Measurements from ENCODE around the gene HNRNPL. TPM values are rescaled to one million over a fixed set of nuclear protein-coding genes. Genes with fewer than 3 reads are reported as not detected.
"Not testable (repeated sequence)": the region's sequence is repeated elsewhere in the genome, so short reads cannot be mapped to it uniquely, and the experiment has no call there.

Gene HNRNPL
- total RNA-seq, 1 donor from 2014 or later, result 171 TPM

GRCh38 chr19:38836983-38837626, 12.7 kb downstream of the HNRNPL start:
- intact Hi-C loops (cut with micrococcal nuclease), result loop anchor here (10.0 kb wide), 1 partner anchor 182 kb away; no protein-coding TSS in a partner anchor
- DNase-seq (no peak), ATAC-seq (no peak)

GRCh38 chr19:38836159-38836982, 13.4 kb downstream of the HNRNPL start:
- DNase-seq (no peak), ATAC-seq (no peak)
- intact Hi-C loops (cut with micrococcal nuclease), result loop anchor here (10.0 kb wide), 1 partner anchor 182 kb away; no protein-coding TSS in a partner anchor

- intact Hi-C loops (cut with micrococcal nuclease), result loop anchor here (10.0 kb wide), 1 partner anchor 180 kb away; no protein-coding TSS in a partner anchor
- DNase-seq, result no peak
- no peak for ATAC-seq
Measured at GRCh38 chr19:38834590-38834989, 15.2 kb downstream of the HNRNPL start.

DNA sequence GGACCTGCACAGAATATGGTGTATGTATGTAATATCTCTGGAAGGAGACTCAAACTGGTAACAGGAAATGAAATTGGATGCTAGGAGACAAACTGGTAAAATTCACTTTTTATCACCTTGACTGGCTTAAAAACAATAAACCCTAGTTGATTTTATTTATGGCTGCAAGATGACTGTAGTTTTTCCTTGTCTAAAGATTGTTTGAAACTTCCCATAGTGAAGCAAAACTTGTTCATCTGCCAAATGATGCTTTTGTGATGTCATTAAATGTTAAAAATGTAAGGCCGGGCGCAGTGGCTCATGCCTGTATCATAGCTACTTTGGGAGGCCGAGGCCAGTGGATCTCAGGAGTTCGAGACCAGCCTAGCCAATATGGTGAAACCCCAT, 15.7 kb downstream of the HNRNPL start:
- intact Hi-C loops (cut with micrococcal nuclease), result loop anchor here (10.0 kb wide), 1 partner anchor 179 kb away; no protein-coding TSS in a partner anchor
- ATAC-seq, result no peak
- no peak for DNase-seq

DNA sequence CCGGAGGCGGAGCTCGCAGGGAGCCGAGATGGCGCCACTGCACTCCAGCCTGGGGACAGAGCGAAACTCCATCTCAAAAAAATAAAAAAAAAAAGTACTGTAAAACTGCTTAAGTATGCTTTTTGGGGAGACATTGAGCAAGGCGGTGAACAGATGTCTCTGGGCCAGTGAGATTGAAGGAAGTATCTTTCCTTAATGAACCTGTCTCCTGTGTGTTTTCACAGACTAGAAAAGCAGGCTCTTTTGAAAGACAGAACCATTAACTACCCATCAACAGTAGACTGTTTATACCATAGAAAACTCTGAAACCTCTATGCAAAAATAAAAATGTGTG, 16.7 kb downstream of the HNRNPL start:
- DNase-seq (no peak), ATAC-seq (no peak)
- intact Hi-C loops (cut with micrococcal nuclease), result loop anchor here (10.0 kb wide), 1 partner anchor 178 kb away; no protein-coding TSS in a partner anchor

DNA sequence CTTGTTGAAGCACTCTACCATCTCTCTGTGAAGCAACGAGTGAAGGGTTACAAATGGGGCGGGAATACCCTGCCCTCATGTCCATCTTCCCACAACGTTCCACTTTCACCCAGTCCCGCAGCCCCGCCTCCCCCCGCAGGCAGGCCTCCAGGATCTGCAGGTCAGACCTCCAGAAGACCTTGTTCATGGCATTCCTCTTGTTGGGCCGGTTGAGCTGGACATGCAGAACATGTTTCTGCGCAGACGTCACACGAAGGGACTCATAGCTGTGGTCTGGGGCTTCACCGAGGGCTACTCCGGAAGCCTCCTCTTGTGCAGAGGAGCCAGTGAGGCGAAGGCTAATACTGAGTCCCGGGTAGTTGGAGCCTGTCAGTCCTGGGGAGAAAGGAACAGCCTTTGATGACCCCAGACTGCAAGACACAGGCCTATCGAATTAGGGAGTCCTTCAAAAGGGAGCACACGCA, 18.6 kb downstream of the HNRNPL start:
- peak; percentile 87 for DNase-seq
- intact Hi-C loops (cut with micrococcal nuclease), result loop anchor here (10.0 kb wide), 1 partner anchor 176 kb away; no protein-coding TSS in a partner anchor
- ATAC-seq, result peak; percentile 75

DNA sequence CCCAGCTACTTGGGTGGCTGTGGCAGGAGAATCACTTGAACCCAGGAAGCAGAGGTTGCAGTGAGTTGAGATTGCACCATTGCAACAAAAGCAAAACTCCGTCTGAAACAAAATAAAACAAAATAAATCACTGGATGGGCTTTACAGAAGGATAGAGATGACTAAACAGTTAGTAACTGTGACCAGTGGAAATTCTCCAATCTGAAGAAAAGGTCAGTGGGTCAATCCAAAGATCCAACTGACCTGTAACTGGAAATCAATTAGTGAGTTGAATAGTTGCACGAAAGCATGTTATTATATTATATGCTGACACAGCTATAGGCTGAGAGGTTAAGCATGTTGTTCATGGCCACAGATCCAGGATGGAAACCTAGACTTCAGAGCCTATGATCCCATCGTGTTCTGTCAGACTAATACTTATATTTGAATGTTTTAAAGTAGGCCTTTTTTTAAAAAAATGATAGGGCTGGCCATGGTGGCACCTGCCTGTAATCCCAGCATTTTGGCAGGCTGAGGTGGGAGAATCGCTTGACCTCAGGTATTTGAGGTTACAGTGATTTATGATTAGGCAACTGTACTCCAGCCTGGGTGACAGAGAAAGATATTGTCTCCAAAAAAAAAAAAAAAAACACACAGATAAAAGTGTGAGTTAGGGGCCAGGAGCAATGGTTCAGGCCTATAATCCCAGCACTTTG, 19.6 kb downstream of the HNRNPL start:
- ATAC-seq, result no peak
- no peak for DNase-seq
- intact Hi-C loops (cut with micrococcal nuclease), result loop anchor here (10.0 kb wide), 1 partner anchor 175 kb away; no protein-coding TSS in a partner anchor

DNA sequence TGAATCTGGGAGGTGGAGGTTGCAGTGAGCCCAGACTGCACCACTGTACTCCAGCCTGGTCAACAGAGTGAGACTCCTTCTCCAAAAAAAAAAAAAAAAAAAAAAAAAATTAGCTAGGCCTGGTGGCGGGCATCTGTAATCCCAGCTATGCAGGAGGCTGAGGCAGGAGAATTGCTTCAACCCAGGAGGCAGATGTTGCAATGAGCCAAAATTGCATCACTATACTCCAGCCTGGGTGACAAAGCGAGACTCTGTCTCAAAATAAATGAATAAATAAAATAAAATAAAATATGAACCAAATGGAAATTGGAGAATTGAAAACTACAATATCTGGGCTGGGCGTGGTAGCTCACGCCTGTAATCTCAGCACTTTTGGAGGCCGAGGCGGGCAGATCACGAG, 20.6 kb downstream of the HNRNPL start:
- ATAC-seq; DNase-seq; intact Hi-C loops (cut with micrococcal nuclease): not testable (repeated sequence)

GRCh38 chr19:38826856-38827551, 22.8 kb downstream of the HNRNPL start:
- no peak for DNase-seq
- intact Hi-C loops (cut with micrococcal nuclease), result no loop called here
- ATAC-seq, result no peak

DNA sequence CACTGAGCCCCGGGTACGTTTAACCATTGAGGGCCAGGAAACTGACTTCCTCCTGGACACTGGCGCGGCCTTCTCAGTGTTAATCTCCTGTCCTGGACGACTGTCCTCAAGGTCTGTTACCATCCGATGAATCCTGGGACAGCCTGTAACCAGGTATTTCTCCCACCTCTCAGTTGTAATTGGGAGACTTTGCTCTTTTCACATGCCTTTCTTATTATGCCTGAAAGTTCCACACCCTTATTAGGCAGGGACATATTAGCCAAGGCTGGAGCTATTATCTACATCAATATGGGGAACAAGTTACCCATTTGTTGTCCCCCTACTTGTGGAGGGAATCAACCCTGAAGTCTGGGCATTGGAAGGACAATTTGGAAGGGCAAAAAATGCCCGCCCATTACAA, 23.9 kb downstream of the HNRNPL start:
- ATAC-seq; DNase-seq; intact Hi-C loops (cut with micrococcal nuclease): not testable (repeated sequence)

- intact Hi-C loops (cut with micrococcal nuclease); DNase-seq; ATAC-seq: not testable (repeated sequence)
Measured at GRCh38 chr19:38821230-38821825, 28.5 kb downstream of the HNRNPL start.

DNA sequence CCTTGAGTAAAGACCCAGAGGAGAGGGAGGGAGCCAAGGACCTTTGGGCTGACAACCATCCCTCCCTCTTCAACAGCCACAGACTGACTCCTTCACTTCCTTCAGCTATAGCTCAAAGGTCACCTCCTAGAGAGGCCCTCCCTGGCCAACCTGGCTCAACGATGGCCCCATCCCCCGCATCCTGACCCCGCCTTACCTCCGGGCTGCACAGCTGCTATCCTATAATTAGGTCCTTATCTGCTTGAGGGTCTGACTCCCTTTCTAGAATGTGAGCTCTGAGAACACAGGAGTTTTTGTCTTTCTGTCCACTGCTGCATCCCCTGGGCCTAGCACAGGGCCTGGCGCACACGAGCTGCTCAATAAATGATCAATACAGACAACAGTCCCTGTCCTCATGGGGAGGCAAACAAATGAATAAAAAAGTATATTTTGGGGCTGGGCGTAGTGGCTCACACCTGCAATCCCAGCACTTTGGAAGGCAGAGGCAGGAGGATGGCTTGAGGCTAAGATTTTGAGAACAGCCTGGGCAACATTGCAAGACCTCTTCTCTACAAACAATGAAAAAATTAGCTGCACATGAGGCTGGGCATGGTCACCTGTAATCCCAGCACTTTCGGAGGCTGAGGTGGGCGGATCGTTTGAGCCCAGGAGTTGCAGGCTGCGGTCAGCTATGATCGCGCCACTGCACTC, 30.4 kb downstream of the HNRNPL start:
- DNase-seq (peak; percentile 66), ATAC-seq (peak; percentile 84)
- intact Hi-C loops (cut with micrococcal nuclease), result no loop called here

DNA sequence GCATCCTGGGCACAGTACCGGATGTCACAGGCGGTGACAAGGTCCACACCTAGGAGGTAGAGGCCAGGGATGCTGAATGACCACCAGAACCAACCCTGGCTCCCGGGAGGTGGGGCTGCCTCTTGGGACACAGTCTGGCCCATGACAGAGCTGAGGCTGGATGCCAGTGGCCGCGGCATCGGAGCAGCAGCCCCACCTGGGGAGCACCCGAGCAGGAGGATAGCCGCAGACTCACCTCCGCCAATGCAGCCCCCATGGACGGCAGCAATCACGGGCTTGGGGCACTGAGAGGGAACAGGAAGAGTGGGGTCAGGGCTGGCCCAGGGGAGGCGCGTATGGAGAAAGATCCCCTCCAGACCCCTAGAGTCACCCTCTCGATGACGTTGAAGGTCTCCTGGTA, 32.7 kb downstream of the HNRNPL start:
- no peak for DNase-seq
- intact Hi-C loops (cut with micrococcal nuclease), result no loop called here
- ATAC-seq, result no peak

GRCh38 chr19:38816131-38816750, 33.5 kb downstream of the HNRNPL start:
- DNase-seq (no peak), ATAC-seq (no peak)
- intact Hi-C loops (cut with micrococcal nuclease), result no loop called here

DNA sequence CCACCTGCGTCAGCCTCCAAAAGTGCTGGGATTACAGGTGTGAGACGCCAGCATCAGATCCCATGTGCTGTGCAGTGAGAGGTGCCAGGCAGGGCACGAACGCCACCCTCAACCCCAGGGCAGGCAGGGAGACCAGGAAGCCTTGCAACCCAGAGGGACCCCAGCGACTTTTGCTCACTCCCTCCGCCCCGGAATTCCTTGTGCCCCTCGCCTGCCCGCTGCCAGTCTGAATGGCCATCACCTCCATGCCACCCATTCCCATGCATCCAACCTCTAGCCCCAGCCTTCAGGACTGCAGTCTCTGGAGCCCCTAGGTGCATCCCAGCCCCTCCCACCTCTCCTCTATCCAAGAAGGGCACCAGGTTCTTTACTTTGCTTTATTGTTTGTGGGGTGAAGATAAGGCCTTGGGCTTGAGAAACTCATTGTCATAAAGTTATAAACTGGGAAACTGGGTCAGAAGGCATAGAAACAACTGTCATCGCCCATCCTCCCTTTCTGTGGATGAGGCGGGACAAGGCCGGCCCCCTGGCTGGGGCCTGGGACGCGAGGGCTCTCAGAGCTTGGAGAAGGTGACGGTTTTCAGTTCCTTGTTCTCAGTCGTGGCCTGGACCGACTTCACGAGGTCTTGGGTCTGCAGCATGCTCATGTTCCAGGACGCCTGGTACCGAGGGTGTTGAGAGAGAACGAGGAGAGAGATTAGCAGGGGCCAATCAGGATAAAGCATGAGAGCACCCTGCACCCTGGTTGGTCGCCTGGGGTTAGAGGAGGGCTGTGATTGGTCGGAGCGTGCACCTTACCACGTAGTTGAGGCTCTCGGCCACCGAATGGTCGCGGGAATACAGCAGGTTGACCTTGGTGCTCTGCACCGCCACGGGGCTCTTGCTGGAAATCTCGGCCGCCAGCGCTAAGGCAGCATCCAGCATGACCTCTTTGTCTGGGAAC, 34.5 kb downstream of the HNRNPL start:
- intact Hi-C loops (cut with micrococcal nuclease), result no loop called here
- ATAC-seq (no peak), DNase-seq (no peak)

GRCh38 chr19:38813932-38814331, 35.9 kb downstream of the HNRNPL start:
- DNase-seq; intact Hi-C loops (cut with micrococcal nuclease); ATAC-seq: not testable (repeated sequence)

DNA sequence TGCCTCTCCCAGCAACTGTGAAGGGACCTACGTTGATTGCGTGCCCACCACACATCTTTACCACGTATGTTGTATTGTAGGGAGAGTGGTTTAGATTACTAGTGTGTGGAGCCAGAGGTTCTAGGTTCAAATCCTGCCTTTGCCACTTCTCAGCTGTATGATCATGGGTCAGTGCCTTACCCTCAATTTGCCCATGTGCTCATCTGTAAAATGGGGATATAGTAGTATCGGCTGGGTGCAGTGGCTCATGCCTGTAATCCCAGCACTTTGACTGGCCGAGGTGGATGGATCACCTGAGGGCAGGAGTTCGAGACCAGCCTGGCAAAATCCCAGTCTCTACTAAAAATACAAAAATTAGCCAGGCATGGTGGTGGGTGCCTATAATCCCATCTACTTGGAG, 36.5 kb downstream of the HNRNPL start:
- intact Hi-C loops (cut with micrococcal nuclease), result no loop called here
- DNase-seq (no peak), ATAC-seq (no peak)

All from left ventricle myocardium superior (tissue), 1 donor.